Measurements from ENCODE around the gene DKK2.

The DKK2 gene

DNA sequence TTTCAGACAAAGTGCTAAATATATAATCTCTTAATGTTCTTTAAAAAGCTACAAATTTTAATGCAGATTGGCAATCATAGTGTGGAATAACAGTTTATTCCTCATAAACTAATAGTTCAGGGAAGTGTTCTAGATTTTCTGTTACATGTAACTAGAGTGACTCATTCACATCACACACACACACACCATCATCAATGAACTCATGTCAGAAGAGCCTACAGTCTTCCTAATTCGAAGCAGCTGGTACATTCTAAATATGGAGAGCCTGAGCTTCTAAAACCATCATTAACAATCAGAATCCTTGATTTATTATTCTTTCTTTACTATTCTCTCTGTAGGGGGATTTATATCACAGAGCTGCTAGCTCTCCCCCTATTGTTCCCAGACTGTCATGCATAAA is 49.6 kb downstream of the DKK2 start:
- H3K4me3 ChIP-seq (ENCODE audit: low read depth, low read length), result no peak overlapping the region
- no peaks in the 10 kb centered on the region for H3K27me3 ChIP-seq (ENCODE audit: control insufficient read depth, insufficient read depth, low read length)
- no peaks in the 10 kb centered on the region for H3K4me1 ChIP-seq
- no peak overlapping the region for H3K27ac ChIP-seq
- no peak overlapping the region for H3K9ac ChIP-seq
- H2AFZ ChIP-seq, result no peak overlapping the region
- H3K79me2 ChIP-seq, result no peaks in the 10 kb centered on the region
- TF ChIP-seq, protein P1, sequence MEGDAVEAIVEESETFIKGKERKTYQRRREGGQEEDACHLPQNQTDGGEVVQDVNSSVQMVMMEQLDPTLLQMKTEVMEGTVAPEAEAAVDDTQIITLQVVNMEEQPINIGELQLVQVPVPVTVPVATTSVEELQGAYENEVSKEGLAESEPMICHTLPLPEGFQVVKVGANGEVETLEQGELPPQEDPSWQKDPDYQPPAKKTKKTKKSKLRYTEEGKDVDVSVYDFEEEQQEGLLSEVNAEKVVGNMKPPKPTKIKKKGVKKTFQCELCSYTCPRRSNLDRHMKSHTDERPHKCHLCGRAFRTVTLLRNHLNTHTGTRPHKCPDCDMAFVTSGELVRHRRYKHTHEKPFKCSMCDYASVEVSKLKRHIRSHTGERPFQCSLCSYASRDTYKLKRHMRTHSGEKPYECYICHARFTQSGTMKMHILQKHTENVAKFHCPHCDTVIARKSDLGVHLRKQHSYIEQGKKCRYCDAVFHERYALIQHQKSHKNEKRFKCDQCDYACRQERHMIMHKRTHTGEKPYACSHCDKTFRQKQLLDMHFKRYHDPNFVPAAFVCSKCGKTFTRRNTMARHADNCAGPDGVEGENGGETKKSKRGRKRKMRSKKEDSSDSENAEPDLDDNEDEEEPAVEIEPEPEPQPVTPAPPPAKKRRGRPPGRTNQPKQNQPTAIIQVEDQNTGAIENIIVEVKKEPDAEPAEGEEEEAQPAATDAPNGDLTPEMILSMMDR (IDR thresholded peaks at IDR 0.05), result no peak
- no peaks in the 10 kb centered on the region for H3K9me3 ChIP-seq (ENCODE audit: control insufficient read depth, low read length)
- no peak overlapping the region for H3K4me2 ChIP-seq (ENCODE audit: low read length)
- H3K36me3 ChIP-seq (ENCODE audit: control insufficient read depth, insufficient read depth, low read length), result no peaks in the 10 kb centered on the region

DNA sequence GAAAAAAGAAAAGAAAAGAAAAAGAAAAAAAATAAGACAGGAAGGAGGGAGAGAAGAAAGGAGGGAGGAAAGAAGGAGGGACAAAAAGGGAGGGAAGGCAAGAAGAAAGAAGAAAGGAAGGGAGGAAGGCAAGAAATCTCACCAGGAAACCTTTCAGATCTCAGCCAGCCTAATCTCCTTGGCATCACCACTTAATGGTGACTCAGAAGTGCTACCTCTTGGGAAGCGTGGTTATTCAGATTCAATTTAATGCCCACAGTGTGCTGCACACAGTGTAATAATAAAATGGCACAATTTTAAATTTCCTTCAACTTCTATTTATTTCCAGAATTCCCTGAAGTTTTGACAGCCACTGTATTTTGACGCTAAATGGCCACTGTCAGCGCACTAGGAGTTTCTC is 50.3 kb downstream of the DKK2 start:
- no peak overlapping the region for H3K9ac ChIP-seq

DNA sequence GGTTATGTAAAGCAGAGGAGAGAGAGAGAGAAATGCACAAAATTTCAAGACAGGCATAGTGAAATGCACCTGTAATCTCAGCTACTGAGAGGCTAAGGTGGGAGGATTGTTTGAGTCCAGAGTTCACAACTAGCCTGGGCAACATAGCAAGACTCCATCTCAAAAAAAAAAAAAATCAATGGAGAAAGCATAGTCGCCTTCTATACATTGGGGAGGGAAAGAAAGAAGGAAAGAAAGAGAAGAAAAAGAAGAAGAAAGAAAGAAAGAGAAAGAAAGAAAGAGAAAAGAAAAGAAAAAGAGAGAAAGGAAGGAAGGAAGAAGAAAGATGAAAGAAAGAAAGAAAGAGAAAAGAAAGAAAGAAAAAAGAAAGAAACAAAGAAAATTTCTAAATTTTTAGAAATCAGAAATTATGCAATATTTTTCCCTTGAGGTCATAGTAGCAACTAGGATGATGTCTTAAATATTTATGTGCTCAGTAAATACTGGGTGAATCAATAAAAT is 53.4 kb downstream of the DKK2 start:
- no peak overlapping the region for H3K4me2 ChIP-seq (ENCODE audit: low read length)
- H3K27me3 ChIP-seq (ENCODE audit: control insufficient read depth, insufficient read depth, low read length), result no peaks in the 10 kb centered on the region
- H2AFZ ChIP-seq, result no peak overlapping the region
- H3K79me2 ChIP-seq, result no peaks in the 10 kb centered on the region
- no peaks in the 10 kb centered on the region for H3K9me3 ChIP-seq (ENCODE audit: control insufficient read depth, low read length)
- H3K9ac ChIP-seq, result no peak overlapping the region
- H3K4me1 ChIP-seq, result no peaks in the 10 kb centered on the region
- no peaks in the 10 kb centered on the region for H3K36me3 ChIP-seq (ENCODE audit: control insufficient read depth, insufficient read depth, low read length)
- H3K4me3 ChIP-seq (ENCODE audit: low read depth, low read length), result no peak overlapping the region
- no peak overlapping the region for H3K27ac ChIP-seq
- TF ChIP-seq, protein P1 (IDR thresholded peaks at IDR 0.05), result no peak

More for the DNA sequence above, 50.3 kb downstream of the DKK2 start:
- Histone ChIP-seq H3K27ac (no peak overlapping the region), H2AFZ (no peak overlapping the region), H3K79me2 (no peaks in the 10 kb centered on the region), H3K9me3 (ENCODE audit: control insufficient read depth, low read length) (no peaks in the 10 kb centered on the region), H3K4me3 (ENCODE audit: low read depth, low read length) (no peak overlapping the region), H3K36me3 (ENCODE audit: control insufficient read depth, insufficient read depth, low read length) (no peaks in the 10 kb centered on the region), H3K27me3 (ENCODE audit: control insufficient read depth, insufficient read depth, low read length) (no peaks in the 10 kb centered on the region), H3K4me1 (no peaks in the 10 kb centered on the region), H3K4me2 (ENCODE audit: low read length) (no peak overlapping the region)
- TF ChIP-seq, protein P1 (IDR thresholded peaks at IDR 0.05), result no peak

DNA sequence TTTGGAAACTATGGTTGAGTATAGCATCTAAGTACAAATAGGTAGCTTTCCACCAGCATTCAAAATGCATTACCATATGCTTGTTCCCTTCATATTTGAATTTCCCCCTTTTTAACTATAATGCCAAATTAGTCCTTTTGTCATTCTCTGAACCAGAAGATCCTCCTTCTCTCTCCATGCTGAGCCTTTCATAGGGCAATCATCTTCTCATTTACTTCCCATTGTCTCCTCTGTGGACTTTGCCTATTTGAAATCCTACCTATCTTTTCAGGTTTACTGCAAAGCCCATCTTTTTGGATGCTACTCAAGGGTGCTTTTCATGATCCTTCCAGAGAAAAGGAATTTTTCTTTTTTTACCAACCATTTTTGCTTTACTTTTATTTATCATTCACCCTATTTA is 54.7 kb downstream of the DKK2 start:
- no peaks in the 10 kb centered on the region for H3K9me3 ChIP-seq (ENCODE audit: control insufficient read depth, low read length)
- no peaks in the 10 kb centered on the region for H3K27me3 ChIP-seq (ENCODE audit: control insufficient read depth, insufficient read depth, low read length)
- H2AFZ ChIP-seq, result no peak overlapping the region
- TF ChIP-seq, protein P1 (IDR thresholded peaks at IDR 0.05), result no peak
- no peak overlapping the region for H3K9ac ChIP-seq
- H3K4me1 ChIP-seq, result no peaks in the 10 kb centered on the region
- no peak overlapping the region for H3K27ac ChIP-seq
- no peaks in the 10 kb centered on the region for H3K36me3 ChIP-seq (ENCODE audit: control insufficient read depth, insufficient read depth, low read length)
- no peak overlapping the region for H3K4me2 ChIP-seq (ENCODE audit: low read length)
- no peaks in the 10 kb centered on the region for H3K79me2 ChIP-seq
- no peak overlapping the region for H3K4me3 ChIP-seq (ENCODE audit: low read depth, low read length)

DNA sequence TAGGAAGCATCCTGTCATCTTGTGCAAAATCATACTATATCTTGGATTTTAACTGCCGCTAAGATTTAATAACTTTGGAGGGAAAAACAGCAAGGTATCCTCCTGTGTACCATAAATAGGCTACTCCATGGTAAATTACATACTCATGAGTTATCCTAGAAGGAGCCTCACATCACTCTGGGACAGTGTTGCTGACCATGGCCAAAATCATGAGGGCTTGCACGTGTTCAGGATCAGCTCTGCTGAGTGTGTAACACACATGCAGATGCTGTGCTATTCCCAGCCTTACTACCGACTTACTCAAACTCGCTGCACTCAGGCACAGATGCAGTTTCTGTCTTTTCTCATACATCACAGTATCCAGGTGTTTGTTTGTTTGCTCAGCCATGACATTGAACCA is 56.6 kb downstream of the DKK2 start:
- H3K9ac ChIP-seq, result no peak overlapping the region
- H3K27ac ChIP-seq, result no peak overlapping the region
- no peaks in the 10 kb centered on the region for H3K9me3 ChIP-seq (ENCODE audit: control insufficient read depth, low read length)
- TF ChIP-seq, protein P1 (IDR thresholded peaks at IDR 0.05), result no peak
- H3K36me3 ChIP-seq (ENCODE audit: control insufficient read depth, insufficient read depth, low read length), result no peaks in the 10 kb centered on the region
- H3K4me2 ChIP-seq (ENCODE audit: low read length), result no peak overlapping the region
- H3K4me3 ChIP-seq (ENCODE audit: low read depth, low read length), result no peak overlapping the region
- H2AFZ ChIP-seq, result no peak overlapping the region
- H3K4me1 ChIP-seq, result no peaks in the 10 kb centered on the region
- no peaks in the 10 kb centered on the region for H3K27me3 ChIP-seq (ENCODE audit: control insufficient read depth, insufficient read depth, low read length)
- no peaks in the 10 kb centered on the region for H3K79me2 ChIP-seq

All from parathyroid adenoma (tissue), 2 donors.